ENCODE measurements around the gene LENG1.

The LENG1 gene

GRCh38 chr19:54162241-54162805 lies 2.8 kb upstream of the LENG1 start:
- DNase-seq, result peak; percentile 18

GRCh38 chr19:54160854-54161253 lies 1.3 kb upstream of the LENG1 start:
- no peak for DNase-seq

GRCh38 chr19:54160182-54160811 lies 776 bp upstream of the LENG1 start:
- no peak for DNase-seq

GRCh38 chr19:54158812-54159351 lies 639 bp downstream of the LENG1 start:
- no peak for DNase-seq

GRCh38 chr19:54156953-54157352 lies 2.6 kb downstream of the LENG1 start:
- DNase-seq, result no peak

GRCh38 chr19:54156490-54156889 lies 3.0 kb downstream of the LENG1 start:
- DNase-seq, result no peak

- no peak for DNase-seq
Observed at GRCh38 chr19:54155694-54156093, 3.8 kb downstream of the LENG1 start.

GRCh38 chr19:54154603-54155345 lies 4.7 kb downstream of the LENG1 start:
- no peak for DNase-seq

GRCh38 chr19:54153731-54154326 lies 5.7 kb downstream of the LENG1 start:
- no peak for DNase-seq

- DNase-seq, result no peak
Observed at GRCh38 chr19:54152878-54153524, 6.5 kb downstream of the LENG1 start.

- DNase-seq, result no peak
Observed at GRCh38 chr19:54152267-54152666, 7.3 kb downstream of the LENG1 start.

- DNase-seq, result no peak
Observed at GRCh38 chr19:54151362-54152035, 8.0 kb downstream of the LENG1 start.

- no peak for DNase-seq
Observed at GRCh38 chr19:54149021-54149812, 10.3 kb downstream of the LENG1 start.

GRCh38 chr19:54148158-54148557 lies 11.4 kb downstream of the LENG1 start:
- DNase-seq, result no peak

- no peak for DNase-seq
Observed at GRCh38 chr19:54147676-54148075, 11.8 kb downstream of the LENG1 start.

- no peak for DNase-seq
Observed at GRCh38 chr19:54145541-54146158, 13.9 kb downstream of the LENG1 start.

- no peak for DNase-seq
Observed at GRCh38 chr19:54142166-54142780, 17.2 kb downstream of the LENG1 start.

GRCh38 chr19:54141356-54141755 lies 18.2 kb downstream of the LENG1 start:
- DNase-seq, result no peak

GRCh38 chr19:54138489-54139256 lies 20.8 kb downstream of the LENG1 start:
- DNase-seq, result no peak
